ENCODE results near the gene STARD3NL.

Gene STARD3NL

GRCh38 chr7:38185395-38186307, 7.6 kb downstream of the STARD3NL start:
- DNase-seq (ENCODE audit: low spot score): no peak

- no peak for DNase-seq (ENCODE audit: low spot score)
Measured at GRCh38 chr7:38186593-38187314, 8.7 kb downstream of the STARD3NL start.

GRCh38 chr7:38187794-38188440, 9.9 kb downstream of the STARD3NL start:
- DNase-seq (ENCODE audit: low spot score): no peak

GRCh38 chr7:38189231-38189938, 11.3 kb downstream of the STARD3NL start:
- no peak for DNase-seq (ENCODE audit: low spot score)

- DNase-seq (ENCODE audit: low spot score): no peak
Measured at GRCh38 chr7:38190011-38190410, 12.0 kb downstream of the STARD3NL start.

- no peak for DNase-seq (ENCODE audit: low spot score)
Measured at GRCh38 chr7:38191791-38192190, 13.7 kb downstream of the STARD3NL start.

- no peak for DNase-seq (ENCODE audit: low spot score)
Measured at GRCh38 chr7:38192327-38192726, 14.3 kb downstream of the STARD3NL start.

GRCh38 chr7:38195804-38196595, 18.0 kb downstream of the STARD3NL start:
- DNase-seq (ENCODE audit: low spot score): no peak

GRCh38 chr7:38198366-38198765, 20.3 kb downstream of the STARD3NL start:
- no peak for DNase-seq (ENCODE audit: low spot score)

GRCh38 chr7:38199154-38199553, 21.1 kb downstream of the STARD3NL start:
- no peak for DNase-seq (ENCODE audit: low spot score)

- no peak for DNase-seq (ENCODE audit: low spot score)
Measured at GRCh38 chr7:38199782-38200181, 21.7 kb downstream of the STARD3NL start.

GRCh38 chr7:38206071-38206470, 28.0 kb downstream of the STARD3NL start:
- DNase-seq (ENCODE audit: low spot score): no peak

- no peak for DNase-seq (ENCODE audit: low spot score)
Measured at GRCh38 chr7:38207843-38208242, 29.8 kb downstream of the STARD3NL start.

GRCh38 chr7:38211486-38211885, 33.4 kb downstream of the STARD3NL start:
- DNase-seq (ENCODE audit: low spot score): no peak

- no peak for DNase-seq (ENCODE audit: low spot score)
Measured at GRCh38 chr7:38211940-38212339, 33.9 kb downstream of the STARD3NL start.

- DNase-seq (ENCODE audit: low spot score): no peak
Measured at GRCh38 chr7:38215115-38215514, 37.1 kb downstream of the STARD3NL start.

- peak; percentile 67 for DNase-seq (ENCODE audit: low spot score)
Measured at GRCh38 chr7:38215735-38216670, 38.0 kb downstream of the STARD3NL start.

GRCh38 chr7:38217672-38218071, 39.6 kb downstream of the STARD3NL start:
- DNase-seq (ENCODE audit: low spot score): no peak

GRCh38 chr7:38220452-38220851, 42.4 kb downstream of the STARD3NL start:
- DNase-seq (ENCODE audit: low spot score): no peak

GRCh38 chr7:38222481-38223096, 44.5 kb downstream of the STARD3NL start:
- no peak for DNase-seq (ENCODE audit: low spot score)
